ENCODE results near the gene NR4A2. TPM values are rescaled to one million over a fixed set of nuclear protein-coding genes. Genes with fewer than 3 reads are reported as not detected.

Gene NR4A2
- total RNA-seq, 4 donors from 2014 or later: 1.9 to 5.0 (median 2.5) TPM

DNA sequence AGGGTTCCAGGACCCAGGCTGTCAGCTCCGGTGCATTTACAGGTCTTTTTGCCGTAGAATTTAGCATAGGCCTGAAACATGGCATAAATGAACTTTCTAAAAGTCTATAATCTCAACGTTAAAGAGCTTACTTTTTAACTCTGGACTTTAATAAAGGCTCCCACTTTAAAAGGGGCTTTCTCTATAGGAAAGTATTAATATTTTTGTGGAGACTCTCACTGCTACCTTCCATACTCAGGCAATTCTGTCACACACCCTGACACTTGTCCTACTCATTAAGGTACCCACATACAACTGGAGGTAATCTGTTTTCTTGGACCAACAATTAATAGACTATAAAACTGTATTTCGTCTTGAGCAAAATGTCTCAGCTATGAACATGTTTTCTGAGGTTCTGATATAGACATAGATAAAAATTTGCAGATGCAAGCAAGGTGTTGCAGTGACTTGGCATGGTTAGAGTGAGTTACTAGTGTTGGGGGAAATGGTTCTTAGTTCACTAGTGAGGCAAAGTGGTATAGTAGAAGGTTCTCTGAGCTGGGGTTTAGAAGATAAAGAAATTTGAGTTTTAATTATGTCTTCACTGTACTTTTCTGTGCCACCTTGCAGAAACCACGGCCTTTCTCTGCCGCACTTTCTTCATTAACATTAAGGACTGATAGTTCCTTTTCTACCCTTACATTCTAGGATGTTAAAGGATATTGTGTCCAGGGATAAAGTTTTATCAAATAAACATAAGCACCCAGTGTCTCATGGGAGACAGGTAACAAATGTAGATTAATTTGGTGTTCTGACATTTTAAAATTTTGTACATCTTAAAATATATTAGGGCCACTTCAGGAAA, 10.8 kb upstream of the NR4A2 start:
- H3K27ac ChIP-seq: peak overlapping the region; percentile 99 to 100 (median 100)
- TF ChIP-seq, protein P1, sequence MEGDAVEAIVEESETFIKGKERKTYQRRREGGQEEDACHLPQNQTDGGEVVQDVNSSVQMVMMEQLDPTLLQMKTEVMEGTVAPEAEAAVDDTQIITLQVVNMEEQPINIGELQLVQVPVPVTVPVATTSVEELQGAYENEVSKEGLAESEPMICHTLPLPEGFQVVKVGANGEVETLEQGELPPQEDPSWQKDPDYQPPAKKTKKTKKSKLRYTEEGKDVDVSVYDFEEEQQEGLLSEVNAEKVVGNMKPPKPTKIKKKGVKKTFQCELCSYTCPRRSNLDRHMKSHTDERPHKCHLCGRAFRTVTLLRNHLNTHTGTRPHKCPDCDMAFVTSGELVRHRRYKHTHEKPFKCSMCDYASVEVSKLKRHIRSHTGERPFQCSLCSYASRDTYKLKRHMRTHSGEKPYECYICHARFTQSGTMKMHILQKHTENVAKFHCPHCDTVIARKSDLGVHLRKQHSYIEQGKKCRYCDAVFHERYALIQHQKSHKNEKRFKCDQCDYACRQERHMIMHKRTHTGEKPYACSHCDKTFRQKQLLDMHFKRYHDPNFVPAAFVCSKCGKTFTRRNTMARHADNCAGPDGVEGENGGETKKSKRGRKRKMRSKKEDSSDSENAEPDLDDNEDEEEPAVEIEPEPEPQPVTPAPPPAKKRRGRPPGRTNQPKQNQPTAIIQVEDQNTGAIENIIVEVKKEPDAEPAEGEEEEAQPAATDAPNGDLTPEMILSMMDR (IDR thresholded peaks at IDR 0.05): no peak
- no peak for TF ChIP-seq POLR2A (IDR thresholded peaks at IDR 0.05)
- H3K4me1 ChIP-seq: peaks cover 0 to 23% (median 0%) of the 10 kb centered on the region in 4 donors
- peak overlapping the region; percentile 73 to 98 (median 94) for H3K4me3 ChIP-seq
- H3K36me3 ChIP-seq: no peaks in the 10 kb centered on the region
- no peak for DNase-seq
- H3K27me3 ChIP-seq: no peaks in the 10 kb centered on the region
- H3K9me3 ChIP-seq: no peaks in the 10 kb centered on the region

- Histone ChIP-seq H3K27me3 (no peaks in the 10 kb centered on the region), H3K36me3 (no peaks in the 10 kb centered on the region), H3K4me1 (peaks cover 0 to 23% (median 0%) of the 10 kb centered on the region in 4 donors), H3K9me3 (no peaks in the 10 kb centered on the region), H3K27ac (peak overlapping the region; percentile 99 to 100 (median 100)), H3K4me3 (peak overlapping the region; percentile 73 to 98 (median 94))
- TF ChIP-seq POLR2A (IDR thresholded peaks at IDR 0.05): peak; percentile 85 to 87
- TF ChIP-seq, protein P1 (IDR thresholded peaks at IDR 0.05): peak in 3 of 6 experiments; percentile 8 to 16 (median 14)
- peak; percentile 81 to 97 (median 96) for DNase-seq
These were observed 10.0 kb upstream of the NR4A2 start for GRCh38 chr2:156342254-156343095.

- H3K9me3 ChIP-seq: no peaks in the 10 kb centered on the region
These were observed 9.1 kb upstream of the NR4A2 start for GRCh38 chr2:156341452-156342253.

DNA sequence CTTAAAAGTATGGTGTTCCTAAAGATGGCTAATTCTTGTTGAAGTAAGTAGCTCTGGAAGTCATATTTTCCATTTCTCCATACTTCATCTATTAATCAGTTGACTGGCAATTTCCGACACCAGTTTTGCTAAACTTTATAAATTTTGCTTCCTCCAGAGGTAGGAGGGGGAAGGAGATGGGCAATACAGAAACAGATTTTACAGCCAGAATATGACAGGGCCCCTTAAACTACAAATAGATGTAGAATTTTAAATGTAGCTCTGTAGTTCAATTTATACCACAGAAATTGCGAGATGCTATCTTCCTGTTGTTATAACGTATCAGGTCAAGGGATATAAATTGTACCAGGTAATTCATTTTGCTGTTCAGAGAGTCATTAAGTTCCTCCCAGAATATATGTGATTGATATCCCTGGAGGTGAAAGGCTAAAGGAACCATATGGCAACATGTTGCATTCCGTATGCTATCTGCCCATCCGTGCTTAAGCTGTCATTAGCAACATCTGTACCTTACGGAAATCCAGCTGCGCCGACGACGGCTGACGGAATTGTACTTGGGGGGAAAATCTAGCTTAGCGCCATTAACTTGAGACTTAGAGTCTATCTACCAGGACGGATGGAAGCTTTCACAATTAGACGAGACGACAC, 8.4 kb upstream of the NR4A2 start:
- peak overlapping the region; percentile 99 to 100 (median 100) for H3K27ac ChIP-seq
- no peaks in the 10 kb centered on the region for H3K9me3 ChIP-seq
- TF ChIP-seq, protein P1 (IDR thresholded peaks at IDR 0.05): no peak
- no peak for TF ChIP-seq POLR2A (IDR thresholded peaks at IDR 0.05)
- H3K4me3 ChIP-seq: peak overlapping the region; percentile 73 to 98 (median 94)
- H3K4me1 ChIP-seq: peaks cover 0 to 25% (median 0%) of the 10 kb centered on the region in 4 donors
- no peaks in the 10 kb centered on the region for H3K36me3 ChIP-seq
- DNase-seq: peak in 2 of 3 donors; percentile 57 to 69
- no peaks in the 10 kb centered on the region for H3K27me3 ChIP-seq

More at GRCh38 chr2:156341452-156342253, 9.1 kb upstream of the NR4A2 start:
- Histone ChIP-seq H3K4me1 (peaks cover 0 to 23% (median 0%) of the 10 kb centered on the region in 4 donors), H3K4me3 (peak overlapping the region; percentile 73 to 98 (median 94)), H3K27ac (peak overlapping the region; percentile 99 to 100 (median 100)), H3K27me3 (no peaks in the 10 kb centered on the region), H3K36me3 (no peaks in the 10 kb centered on the region)
- TF ChIP-seq, protein P1 (IDR thresholded peaks at IDR 0.05): no peak
- peak; percentile 78 to 93 for TF ChIP-seq POLR2A (IDR thresholded peaks at IDR 0.05)
- peak; percentile 92 to 96 (median 92) for DNase-seq
